ENCODE measurements around the gene OR51B5.
"Not testable (repeated sequence)": the region's sequence is repeated elsewhere in the genome, so short reads cannot be mapped to it uniquely, and the experiment has no call there.

OR51B5 gene, protein sequence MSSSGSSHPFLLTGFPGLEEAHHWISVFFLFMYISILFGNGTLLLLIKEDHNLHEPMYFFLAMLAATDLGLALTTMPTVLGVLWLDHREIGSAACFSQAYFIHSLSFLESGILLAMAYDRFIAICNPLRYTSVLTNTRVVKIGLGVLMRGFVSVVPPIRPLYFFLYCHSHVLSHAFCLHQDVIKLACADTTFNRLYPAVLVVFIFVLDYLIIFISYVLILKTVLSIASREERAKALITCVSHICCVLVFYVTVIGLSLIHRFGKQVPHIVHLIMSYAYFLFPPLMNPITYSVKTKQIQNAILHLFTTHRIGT

DNA sequence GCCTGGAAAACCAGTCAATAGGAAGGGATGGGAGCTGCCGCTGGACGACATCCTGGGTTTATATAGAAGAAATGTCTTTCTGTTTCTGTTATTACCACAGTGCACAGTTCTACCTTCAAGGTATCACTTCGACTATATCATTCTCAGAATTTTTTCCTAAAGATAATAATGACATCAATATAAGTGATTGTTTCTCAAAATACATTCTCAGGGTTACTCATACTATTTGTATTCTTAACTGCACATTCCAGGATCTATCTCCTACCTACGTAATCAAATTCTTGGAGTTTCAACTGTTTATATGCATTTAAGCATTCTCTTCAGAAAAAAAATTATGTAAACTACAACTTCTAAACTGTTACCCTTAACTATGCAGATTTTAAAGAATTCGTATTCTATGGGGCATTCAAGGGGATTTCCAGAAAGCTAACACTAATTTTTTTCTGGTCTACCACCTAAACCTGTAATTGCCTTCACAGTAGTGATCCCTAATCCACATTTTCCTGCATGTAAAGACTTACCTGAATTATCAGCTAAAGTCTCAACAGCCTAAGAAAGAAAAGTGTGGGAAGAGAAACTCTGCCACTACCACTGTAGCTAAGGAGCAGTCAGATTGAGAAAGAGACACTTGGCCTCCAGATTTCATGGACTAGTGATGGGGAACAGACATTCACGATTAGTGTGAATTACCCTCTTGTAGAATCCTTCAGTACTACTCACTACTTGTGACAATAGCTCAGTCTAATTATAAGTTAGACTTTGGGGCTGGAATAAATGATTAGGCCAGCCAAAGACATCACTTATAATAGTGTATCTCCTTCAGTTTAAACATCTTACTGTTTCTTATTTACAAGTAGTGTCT is at the start of gene OR51B5:
Gene OR51B5 (minus strand): TSS at position 51 of the 862 bp plus-strand sequence. CDS start 0 bp downstream, at position 51.
- no peaks in the 10 kb centered on the region for H3K36me3 ChIP-seq (ENCODE audit: control insufficient read depth in 2 of 2, insufficient read depth in 2 of 2, low read length in 2 of 2)
- H3K27ac ChIP-seq (ENCODE audit: low read length): no peak within 1 kb of the TSS
- no peak within 1 kb of the TSS for H3K4me3 ChIP-seq (ENCODE audit: low read length in 2 of 2)
- no peaks in the 10 kb centered on the region for H3K27me3 ChIP-seq (ENCODE audit: control insufficient read depth in 1 of 2, insufficient read depth in 2 of 2, low read length in 2 of 2)
- H3K9ac ChIP-seq (ENCODE audit: low read length in 2 of 2): no peak within 1 kb of the TSS
- H3K4me1 ChIP-seq (ENCODE audit: control insufficient read depth, insufficient read depth, low read length): no peaks in the 10 kb centered on the region
- H3K9me3 ChIP-seq (ENCODE audit: control insufficient read depth in 2 of 2, low read length in 2 of 2): no peaks in the 10 kb centered on the region

DNA sequence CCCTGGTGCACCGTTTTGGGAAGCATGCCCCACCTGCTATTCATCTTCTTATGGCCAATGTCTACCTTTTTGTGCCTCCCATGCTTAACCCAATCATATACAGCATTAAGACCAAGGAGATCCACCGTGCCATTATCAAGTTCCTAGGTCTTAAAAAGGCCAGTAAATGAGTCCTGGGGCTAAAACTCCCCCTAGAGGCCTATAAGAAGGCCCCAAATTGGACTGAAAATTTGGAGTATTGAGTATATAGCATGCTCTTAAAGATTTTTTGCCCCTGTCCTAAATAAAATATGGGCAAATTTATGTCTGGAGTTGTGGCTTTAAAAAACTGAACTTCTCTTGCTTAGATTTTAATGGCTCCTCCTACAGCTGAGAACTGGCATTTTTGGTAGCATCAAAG is 46.9 kb upstream of the OR51B5 start:
- Histone ChIP-seq H3K9ac (ENCODE audit: low read length in 2 of 2) (no peak overlapping the region), H3K27ac (ENCODE audit: low read length) (no peak overlapping the region), H3K36me3 (ENCODE audit: control insufficient read depth in 2 of 2, insufficient read depth in 2 of 2, low read length in 2 of 2) (no peaks in the 10 kb centered on the region), H3K4me3 (ENCODE audit: low read length in 2 of 2) (no peak overlapping the region), H3K27me3 (ENCODE audit: control insufficient read depth in 1 of 2, insufficient read depth in 2 of 2, low read length in 2 of 2) (no peaks in the 10 kb centered on the region), H3K9me3 (ENCODE audit: control insufficient read depth in 2 of 2, low read length in 2 of 2) (no peaks in the 10 kb centered on the region), H3K4me1 (ENCODE audit: control insufficient read depth, insufficient read depth, low read length) (no peaks in the 10 kb centered on the region)

DNA sequence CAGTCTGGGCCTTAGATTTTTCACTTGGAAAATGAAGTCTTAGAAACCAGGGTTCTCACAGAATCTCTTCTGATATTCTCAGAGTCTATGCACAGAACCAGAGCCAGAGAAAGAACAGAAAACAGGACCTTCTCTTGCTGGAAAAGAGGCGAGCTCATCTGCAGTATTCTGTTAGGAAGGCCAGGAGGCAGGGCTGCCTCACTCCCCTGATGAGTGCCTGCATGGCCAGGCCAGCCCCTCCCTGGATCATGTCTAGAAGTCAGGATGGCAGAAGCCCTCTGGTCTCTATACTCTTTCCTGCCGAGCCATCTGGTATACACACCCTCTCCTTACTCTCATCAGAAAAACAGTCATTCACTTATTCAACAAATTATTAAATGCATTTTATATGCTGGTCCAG is 41.0 kb upstream of the OR51B5 start:
- no peaks in the 10 kb centered on the region for H3K4me1 ChIP-seq (ENCODE audit: control insufficient read depth, insufficient read depth, low read length)
- no peaks in the 10 kb centered on the region for H3K27me3 ChIP-seq (ENCODE audit: control insufficient read depth in 1 of 2, insufficient read depth in 2 of 2, low read length in 2 of 2)
- no peaks in the 10 kb centered on the region for H3K36me3 ChIP-seq (ENCODE audit: control insufficient read depth in 2 of 2, insufficient read depth in 2 of 2, low read length in 2 of 2)
- no peak overlapping the region for H3K9ac ChIP-seq (ENCODE audit: low read length in 2 of 2)
- no peak overlapping the region for H3K27ac ChIP-seq (ENCODE audit: low read length)
- H3K9me3 ChIP-seq (ENCODE audit: control insufficient read depth in 2 of 2, low read length in 2 of 2): no peaks in the 10 kb centered on the region
- no peak overlapping the region for H3K4me3 ChIP-seq (ENCODE audit: low read length in 2 of 2)

DNA sequence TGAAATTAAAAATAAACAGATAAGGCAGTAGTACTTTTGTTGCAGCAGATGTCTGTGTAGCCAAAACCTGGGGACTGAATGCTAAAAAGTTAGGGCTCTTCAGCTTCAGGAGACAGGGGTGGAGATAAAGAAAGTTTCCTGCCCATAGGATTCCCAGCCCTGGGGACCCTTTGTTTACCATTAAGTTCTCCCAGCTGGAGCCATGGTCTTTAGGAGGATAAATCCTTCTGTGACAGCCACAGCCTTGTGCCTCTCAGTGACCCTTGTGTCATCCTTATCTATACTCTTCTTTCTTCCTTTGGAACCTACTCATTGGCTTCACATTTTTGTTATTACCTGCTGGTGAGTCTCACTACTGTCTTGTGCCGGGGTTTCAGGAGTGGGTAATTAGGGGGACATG is 40.3 kb upstream of the OR51B5 start, which contains the start of gene OR51M1:
Gene OR51M1 (plus strand): TSS at position 237 of the 400 bp plus-strand sequence. CDS start 5,587 bp downstream, outside the sequence.
- H3K36me3 ChIP-seq (ENCODE audit: control insufficient read depth in 2 of 2, insufficient read depth in 2 of 2, low read length in 2 of 2): no peaks in the 10 kb centered on the region
- H3K9ac ChIP-seq (ENCODE audit: low read length in 2 of 2): no peak within 1 kb of the TSS
- no peak within 1 kb of the TSS for H3K4me3 ChIP-seq (ENCODE audit: low read length in 2 of 2)
- H3K27ac ChIP-seq (ENCODE audit: low read length): no peak within 1 kb of the TSS
- no peaks in the 10 kb centered on the region for H3K27me3 ChIP-seq (ENCODE audit: control insufficient read depth in 1 of 2, insufficient read depth in 2 of 2, low read length in 2 of 2)
- no peaks in the 10 kb centered on the region for H3K9me3 ChIP-seq (ENCODE audit: control insufficient read depth in 2 of 2, low read length in 2 of 2)
- no peaks in the 10 kb centered on the region for H3K4me1 ChIP-seq (ENCODE audit: control insufficient read depth, insufficient read depth, low read length)

DNA sequence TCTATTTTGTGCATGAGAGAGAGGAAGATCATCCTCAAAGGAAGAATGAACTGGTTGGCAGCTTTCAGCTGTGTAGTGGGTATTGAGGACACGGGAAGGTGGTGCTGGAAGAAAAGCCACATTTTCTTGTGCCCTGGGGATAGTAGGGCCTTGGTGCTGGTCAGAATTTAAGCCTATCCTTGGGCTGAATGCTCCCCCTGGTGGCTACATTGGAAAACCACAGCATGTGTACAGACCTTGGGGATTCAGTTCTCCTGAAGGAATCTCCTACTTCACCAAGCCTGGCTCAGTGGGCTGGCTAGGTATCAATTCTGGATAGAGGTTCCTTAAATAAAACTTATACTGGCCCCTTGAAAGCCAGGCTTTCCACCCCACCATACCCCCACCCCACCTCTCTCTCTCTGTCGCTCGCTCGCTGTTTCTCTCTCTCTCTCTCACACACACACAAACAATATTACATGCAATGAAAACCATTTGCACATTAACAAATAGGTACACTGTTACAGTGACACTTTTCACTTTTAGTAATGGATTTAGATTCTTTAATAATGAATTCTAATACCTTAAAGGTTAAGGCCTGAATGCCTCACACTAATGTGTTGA is 37.5 kb upstream of the OR51B5 start:
- H3K9ac ChIP-seq (ENCODE audit: low read length in 2 of 2): no peak overlapping the region
- no peak overlapping the region for H3K27ac ChIP-seq (ENCODE audit: low read length)
- no peak overlapping the region for H3K4me3 ChIP-seq (ENCODE audit: low read length in 2 of 2)
- H3K27me3 ChIP-seq (ENCODE audit: control insufficient read depth in 1 of 2, insufficient read depth in 2 of 2, low read length in 2 of 2): no peaks in the 10 kb centered on the region
- H3K4me1 ChIP-seq (ENCODE audit: control insufficient read depth, insufficient read depth, low read length): no peaks in the 10 kb centered on the region
- H3K9me3 ChIP-seq (ENCODE audit: control insufficient read depth in 2 of 2, low read length in 2 of 2): no peaks in the 10 kb centered on the region
- H3K36me3 ChIP-seq (ENCODE audit: control insufficient read depth in 2 of 2, insufficient read depth in 2 of 2, low read length in 2 of 2): no peaks in the 10 kb centered on the region

DNA sequence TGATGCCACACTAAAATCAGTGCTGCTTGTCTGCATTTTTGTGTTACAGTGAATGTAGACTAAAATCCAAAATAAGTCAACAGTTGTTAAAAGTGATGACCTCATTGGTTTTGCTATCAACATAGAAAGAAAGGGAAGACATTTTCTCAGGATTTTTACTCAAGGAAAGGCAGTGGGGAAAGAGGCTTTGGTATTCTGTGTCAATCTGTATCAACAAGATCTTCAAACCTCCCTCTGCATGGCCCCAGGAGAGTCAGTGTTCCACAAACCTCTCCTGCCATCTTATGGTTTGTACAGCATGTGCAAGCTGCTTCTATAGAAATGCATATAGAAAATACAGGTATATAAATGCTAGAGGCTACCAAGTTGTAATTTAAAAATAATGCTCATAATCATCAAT is 26.5 kb upstream of the OR51B5 start:
- H3K36me3 ChIP-seq (ENCODE audit: control insufficient read depth in 2 of 2, insufficient read depth in 2 of 2, low read length in 2 of 2): no peaks in the 10 kb centered on the region
- H3K9ac ChIP-seq (ENCODE audit: low read length in 2 of 2): no peak overlapping the region
- no peaks in the 10 kb centered on the region for H3K27me3 ChIP-seq (ENCODE audit: control insufficient read depth in 1 of 2, insufficient read depth in 2 of 2, low read length in 2 of 2)
- H3K4me1 ChIP-seq (ENCODE audit: control insufficient read depth, insufficient read depth, low read length): no peaks in the 10 kb centered on the region
- peaks cover 0 to 3% of the 10 kb centered on the region in 2 donors for H3K9me3 ChIP-seq (ENCODE audit: control insufficient read depth in 2 of 2, low read length in 2 of 2)
- no peak overlapping the region for H3K27ac ChIP-seq (ENCODE audit: low read length)
- no peak overlapping the region for H3K4me3 ChIP-seq (ENCODE audit: low read length in 2 of 2)

DNA sequence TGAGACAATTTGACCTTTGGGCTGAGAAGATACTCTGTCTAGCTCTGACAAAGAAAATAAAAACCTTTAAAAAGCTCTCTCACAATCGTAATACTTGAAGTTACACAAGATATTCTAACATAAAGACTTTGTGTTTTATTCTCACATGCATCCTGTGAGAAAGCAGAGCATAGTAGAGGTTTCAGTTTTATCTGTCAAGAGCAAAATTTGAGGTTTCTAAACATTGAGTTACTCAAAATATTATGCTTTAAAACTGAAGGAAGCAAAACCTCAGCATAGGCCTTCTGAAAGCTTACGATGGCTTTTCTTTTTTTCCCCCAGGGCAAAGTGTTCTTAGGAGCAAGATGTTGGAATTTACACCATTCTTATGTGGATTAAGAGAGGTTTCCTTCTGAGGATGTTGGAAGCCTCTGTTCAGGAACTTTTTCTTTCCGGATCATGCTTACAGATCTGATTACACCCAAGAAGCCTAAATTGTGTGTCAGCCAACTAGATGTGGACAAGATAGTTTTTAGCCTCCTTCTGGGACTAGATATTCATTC is 25.2 kb upstream of the OR51B5 start:
- Histone ChIP-seq H3K9me3 (ENCODE audit: control insufficient read depth in 2 of 2, low read length in 2 of 2) (peaks cover 0 to 3% of the 10 kb centered on the region in 2 donors), H3K27me3 (ENCODE audit: control insufficient read depth in 1 of 2, insufficient read depth in 2 of 2, low read length in 2 of 2) (no peaks in the 10 kb centered on the region), H3K4me1 (ENCODE audit: control insufficient read depth, insufficient read depth, low read length) (no peaks in the 10 kb centered on the region), H3K27ac (ENCODE audit: low read length) (no peak overlapping the region), H3K9ac (ENCODE audit: low read length in 2 of 2) (no peak overlapping the region), H3K36me3 (ENCODE audit: control insufficient read depth in 2 of 2, insufficient read depth in 2 of 2, low read length in 2 of 2) (no peaks in the 10 kb centered on the region), H3K4me3 (ENCODE audit: low read length in 2 of 2) (no peak overlapping the region)

DNA sequence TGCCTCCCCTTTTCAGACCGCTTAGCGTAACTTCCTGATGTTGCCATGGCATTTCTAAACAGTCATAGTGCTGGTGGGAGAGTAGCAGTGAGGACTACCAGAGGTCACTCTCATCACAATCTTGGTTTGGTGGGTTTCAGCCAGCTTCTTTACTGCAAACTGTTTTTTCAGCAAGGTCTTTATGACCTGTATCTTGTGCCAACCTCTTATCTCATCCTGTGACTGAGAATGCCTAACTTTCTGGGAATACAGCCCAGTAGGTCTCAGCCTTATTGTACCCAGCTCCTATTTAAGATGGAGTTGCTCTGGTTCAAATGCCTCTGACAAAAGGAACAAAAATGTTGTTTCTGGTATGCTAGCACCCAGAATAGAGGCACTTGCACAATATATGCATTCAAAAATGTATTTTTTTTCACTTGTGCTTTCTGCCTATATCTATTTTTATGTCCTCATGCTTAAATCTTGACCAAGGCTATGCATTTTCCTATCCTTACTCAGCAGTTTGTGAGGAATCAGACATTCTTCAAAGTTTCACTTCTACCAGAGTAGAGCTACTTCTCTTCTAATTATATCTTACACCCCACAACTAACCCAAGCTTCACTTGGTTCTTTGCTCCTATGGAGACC is 24.2 kb upstream of the OR51B5 start:
- Histone ChIP-seq H3K36me3 (ENCODE audit: control insufficient read depth in 2 of 2, insufficient read depth in 2 of 2, low read length in 2 of 2) (no peaks in the 10 kb centered on the region), H3K4me3 (ENCODE audit: low read length in 2 of 2) (no peak overlapping the region), H3K4me1 (ENCODE audit: control insufficient read depth, insufficient read depth, low read length) (no peaks in the 10 kb centered on the region), H3K9me3 (ENCODE audit: control insufficient read depth in 2 of 2, low read length in 2 of 2) (no peaks in the 10 kb centered on the region), H3K9ac (ENCODE audit: low read length in 2 of 2) (no peak overlapping the region), H3K27ac (ENCODE audit: low read length) (no peak overlapping the region), H3K27me3 (ENCODE audit: control insufficient read depth in 1 of 2, insufficient read depth in 2 of 2, low read length in 2 of 2) (no peaks in the 10 kb centered on the region)

DNA sequence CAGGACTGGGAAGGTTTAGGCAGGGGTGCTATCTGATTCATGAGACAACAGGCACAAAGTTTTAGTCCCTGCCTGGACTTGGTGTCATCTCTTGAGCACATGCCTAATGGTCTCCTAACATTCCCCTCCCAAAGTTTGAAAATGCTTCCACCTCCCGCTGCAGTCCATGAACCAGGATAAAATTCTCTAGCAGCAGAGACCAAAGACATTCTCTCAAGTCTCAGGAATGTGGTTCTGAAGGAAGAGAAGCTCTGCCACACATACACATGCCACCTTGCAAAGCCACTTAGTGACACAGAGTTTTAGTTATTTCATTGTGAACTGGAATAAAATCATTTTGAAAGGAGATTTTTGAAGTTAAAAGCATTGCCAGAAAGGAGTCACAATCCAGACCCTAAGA is 23.5 kb upstream of the OR51B5 start:
- Histone ChIP-seq H3K36me3 (ENCODE audit: control insufficient read depth in 2 of 2, insufficient read depth in 2 of 2, low read length in 2 of 2) (no peaks in the 10 kb centered on the region), H3K9me3 (ENCODE audit: control insufficient read depth in 2 of 2, low read length in 2 of 2) (no peaks in the 10 kb centered on the region), H3K27me3 (ENCODE audit: control insufficient read depth in 1 of 2, insufficient read depth in 2 of 2, low read length in 2 of 2) (no peaks in the 10 kb centered on the region), H3K27ac (ENCODE audit: low read length) (no peak overlapping the region), H3K4me1 (ENCODE audit: control insufficient read depth, insufficient read depth, low read length) (no peaks in the 10 kb centered on the region), H3K9ac (ENCODE audit: low read length in 2 of 2) (no peak overlapping the region), H3K4me3 (ENCODE audit: low read length in 2 of 2) (no peak overlapping the region)

DNA sequence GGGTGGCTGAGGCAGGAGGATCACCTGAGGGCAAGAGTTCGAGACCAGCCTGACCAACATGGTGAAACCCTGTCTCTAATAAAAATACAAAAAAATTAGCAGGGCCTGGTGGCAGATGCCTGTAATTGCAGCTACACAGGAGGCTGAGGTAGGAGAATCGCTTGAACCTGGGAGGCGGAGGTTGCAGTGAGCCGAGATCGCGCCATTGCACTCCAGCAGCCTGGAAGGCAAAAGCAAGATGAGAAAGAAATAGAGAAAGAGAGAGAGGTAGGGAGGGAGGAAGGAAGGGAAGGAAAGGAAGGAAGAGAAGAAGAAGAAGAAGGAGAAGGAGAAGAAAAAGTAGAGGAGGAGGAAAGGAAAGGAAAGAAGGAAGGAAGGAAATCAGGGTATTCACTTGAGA is 23.0 kb upstream of the OR51B5 start:
- not testable (repeated sequence) for H3K36me3 ChIP-seq (ENCODE audit: control insufficient read depth in 2 of 2, insufficient read depth in 2 of 2, low read length in 2 of 2); H3K9ac ChIP-seq (ENCODE audit: low read length in 2 of 2); H3K4me3 ChIP-seq (ENCODE audit: low read length in 2 of 2); H3K27ac ChIP-seq (ENCODE audit: low read length); H3K9me3 ChIP-seq (ENCODE audit: control insufficient read depth in 2 of 2, low read length in 2 of 2); H3K27me3 ChIP-seq (ENCODE audit: control insufficient read depth in 1 of 2, insufficient read depth in 2 of 2, low read length in 2 of 2); H3K4me1 ChIP-seq (ENCODE audit: control insufficient read depth, insufficient read depth, low read length)
